ENCODE results near the gene ITPR2. TPM values are rescaled to one million over a fixed set of nuclear protein-coding genes. Genes with fewer than 3 reads are reported as not detected.

Gene ITPR2
- total and polyA plus RNA-seq, 2 of the 13 experiments (the other 11 are each of a cell fraction or from before 2014, with no cell fraction given) = 31.9 to 81.9 TPM

GRCh38 chr12:26768611-26769603 lies 64.1 kb downstream of the ITPR2 start (continued):
- TF ChIP-seq PLSCR1 (CRISPR knock-in tag; IDR thresholded peaks at IDR 0.05; ENCODE audit: borderline replicate concordance) = no peak
- no peak for TF ChIP-seq THYN1 (CRISPR knock-in tag; IDR thresholded peaks at IDR 0.05; ENCODE audit: borderline replicate concordance, low read depth)
- peak; percentile 96 for TF ChIP-seq MIXL1 (CRISPR knock-in tag; IDR thresholded peaks at IDR 0.05)
- TF ChIP-seq ETV6 (CRISPR knock-in tag; conservative IDR thresholded peaks at IDR 0.05) = no peak
- no peak for TF ChIP-seq ZNF280B (CRISPR knock-in tag; IDR thresholded peaks at IDR 0.05; ENCODE audit: borderline replicate concordance)
- no peak for TF ChIP-seq ZNF337 (CRISPR knock-in tag; IDR thresholded peaks at IDR 0.05; ENCODE audit: borderline replicate concordance, low read depth)
- TF ChIP-seq ZNF83 (CRISPR knock-in tag; IDR thresholded peaks at IDR 0.05; ENCODE audit: borderline replicate concordance) = no peak
- no peak for TF ChIP-seq ZMAT5 (CRISPR knock-in tag; IDR thresholded peaks at IDR 0.05; ENCODE audit: borderline replicate concordance, low read depth)
- peak; percentile 99 for TF ChIP-seq FOXO1 (CRISPR knock-in tag; IDR thresholded peaks at IDR 0.05)
- no peak for TF ChIP-seq BATF2 (CRISPR knock-in tag; IDR thresholded peaks at IDR 0.05)
- TF ChIP-seq PRDM15 (CRISPR knock-in tag; IDR thresholded peaks at IDR 0.05) = no peak
